ENCODE measurements around the gene FOXK1.
"Not testable (repeated sequence)": the region's sequence is repeated elsewhere in the genome, so short reads cannot be mapped to it uniquely, and the experiment has no call there.

Gene FOXK1

GRCh38 chr7:4787947-4788626, 106.0 kb downstream of the FOXK1 start:
- no peaks in the 10 kb centered on the region; the same call in 1 of the 2 replicates for H3K4me1 ChIP-seq (ENCODE audit: insufficient read depth, low read length)
- H3K9ac ChIP-seq (ENCODE audit: low read depth, low read length), result no peak overlapping the region
- H3K36me3 ChIP-seq (ENCODE audit: insufficient read depth, low read length), result no peaks in the 10 kb centered on the region; the same call in 1 of the 2 replicates
- no peaks in the 10 kb centered on the region for H3K9me3 ChIP-seq (ENCODE audit: control insufficient read depth, insufficient read depth, low read length)

GRCh38 chr7:4788627-4789189, 106.6 kb downstream of the FOXK1 start:
- H3K9ac ChIP-seq (ENCODE audit: low read depth, low read length), result no peak overlapping the region
- H3K4me1 ChIP-seq (ENCODE audit: insufficient read depth, low read length), result no peaks in the 10 kb centered on the region; the same call in 1 of the 2 replicates
- no peaks in the 10 kb centered on the region for H3K9me3 ChIP-seq (ENCODE audit: control insufficient read depth, insufficient read depth, low read length)
- H3K36me3 ChIP-seq (ENCODE audit: insufficient read depth, low read length), result no peaks in the 10 kb centered on the region

GRCh38 chr7:4789194-4790077, 107.3 kb downstream of the FOXK1 start:
- H3K9me3 ChIP-seq (ENCODE audit: control insufficient read depth, insufficient read depth, low read length), result no peaks in the 10 kb centered on the region
- H3K9ac ChIP-seq (ENCODE audit: low read depth, low read length), result no peak overlapping the region
- no peaks in the 10 kb centered on the region; the same call in 1 of the 2 replicates for H3K4me1 ChIP-seq (ENCODE audit: insufficient read depth, low read length)
- no peaks in the 10 kb centered on the region for H3K36me3 ChIP-seq (ENCODE audit: insufficient read depth, low read length)

- H3K36me3 ChIP-seq (ENCODE audit: insufficient read depth, low read length), result no peaks in the 10 kb centered on the region
- no peaks in the 10 kb centered on the region; the same call in 1 of the 2 replicates for H3K4me1 ChIP-seq (ENCODE audit: insufficient read depth, low read length)
- H3K9ac ChIP-seq (ENCODE audit: low read depth, low read length), result no peak overlapping the region
- H3K9me3 ChIP-seq (ENCODE audit: control insufficient read depth, insufficient read depth, low read length), result no peaks in the 10 kb centered on the region
Measured at GRCh38 chr7:4790078-4790465, 108.0 kb downstream of the FOXK1 start.

- no peak overlapping the region for H3K9ac ChIP-seq (ENCODE audit: low read depth, low read length)
- H3K36me3 ChIP-seq (ENCODE audit: insufficient read depth, low read length), result no peaks in the 10 kb centered on the region
Measured at GRCh38 chr7:4790516-4790991, 108.5 kb downstream of the FOXK1 start.

GRCh38 chr7:4791101-4791737, 109.1 kb downstream of the FOXK1 start:
- Histone ChIP-seq H3K4me1 (ENCODE audit: insufficient read depth, low read length) (no peaks in the 10 kb centered on the region; the same call in 1 of the 2 replicates), H3K9ac (ENCODE audit: low read depth, low read length) (no peak overlapping the region), H3K36me3 (ENCODE audit: insufficient read depth, low read length) (no peaks in the 10 kb centered on the region; the same call in 1 of the 2 replicates), H3K9me3 (ENCODE audit: control insufficient read depth, insufficient read depth, low read length) (no peaks in the 10 kb centered on the region)

More at GRCh38 chr7:4790516-4790991, 108.5 kb downstream of the FOXK1 start:
- no peaks in the 10 kb centered on the region for H3K9me3 ChIP-seq (ENCODE audit: control insufficient read depth, insufficient read depth, low read length)
- no peaks in the 10 kb centered on the region; the same call in 1 of the 2 replicates for H3K4me1 ChIP-seq (ENCODE audit: insufficient read depth, low read length)

GRCh38 chr7:4791738-4792536, 109.8 kb downstream of the FOXK1 start:
- H3K36me3 ChIP-seq (ENCODE audit: insufficient read depth, low read length), result no peaks in the 10 kb centered on the region; the same call in 1 of the 2 replicates

GRCh38 chr7:4792537-4793126, 110.5 kb downstream of the FOXK1 start:
- H3K4me1 ChIP-seq (ENCODE audit: insufficient read depth, low read length), result no peaks in the 10 kb centered on the region; the same call in 1 of the 2 replicates
- H3K9ac ChIP-seq (ENCODE audit: low read depth, low read length), result peak overlapping the region; percentile 51; the same call in 1 of the 2 replicates
- H3K9me3 ChIP-seq (ENCODE audit: control insufficient read depth, insufficient read depth, low read length), result no peaks in the 10 kb centered on the region
- H3K36me3 ChIP-seq (ENCODE audit: insufficient read depth, low read length), result no peaks in the 10 kb centered on the region; the same call in 1 of the 2 replicates

More at GRCh38 chr7:4791738-4792536, 109.8 kb downstream of the FOXK1 start:
- Histone ChIP-seq H3K9me3 (ENCODE audit: control insufficient read depth, insufficient read depth, low read length) (no peaks in the 10 kb centered on the region), H3K4me1 (ENCODE audit: insufficient read depth, low read length) (no peaks in the 10 kb centered on the region; the same call in 1 of the 2 replicates), H3K9ac (ENCODE audit: low read depth, low read length) (peak overlapping the region; percentile 51; the same call in 1 of the 2 replicates)

GRCh38 chr7:4793385-4793993, 111.4 kb downstream of the FOXK1 start:
- not testable (repeated sequence) for H3K36me3 ChIP-seq (ENCODE audit: insufficient read depth, low read length)

GRCh38 chr7:4794171-4794570, 112.1 kb downstream of the FOXK1 start:
- H3K9ac ChIP-seq (ENCODE audit: low read depth, low read length); H3K4me1 ChIP-seq (ENCODE audit: insufficient read depth, low read length); H3K9me3 ChIP-seq (ENCODE audit: control insufficient read depth, insufficient read depth, low read length); H3K36me3 ChIP-seq (ENCODE audit: insufficient read depth, low read length): not testable (repeated sequence)

More at GRCh38 chr7:4793385-4793993, 111.4 kb downstream of the FOXK1 start:
- not testable (repeated sequence) for H3K4me1 ChIP-seq (ENCODE audit: insufficient read depth, low read length); H3K9ac ChIP-seq (ENCODE audit: low read depth, low read length); H3K9me3 ChIP-seq (ENCODE audit: control insufficient read depth, insufficient read depth, low read length)

GRCh38 chr7:4794591-4795350, 112.7 kb downstream of the FOXK1 start:
- no peaks in the 10 kb centered on the region; the same call in 1 of the 2 replicates for H3K36me3 ChIP-seq (ENCODE audit: insufficient read depth, low read length)
- no peaks in the 10 kb centered on the region; the same call in 1 of the 2 replicates for H3K4me1 ChIP-seq (ENCODE audit: insufficient read depth, low read length)
- no peaks in the 10 kb centered on the region for H3K9me3 ChIP-seq (ENCODE audit: control insufficient read depth, insufficient read depth, low read length)
- no peak overlapping the region for H3K9ac ChIP-seq (ENCODE audit: low read depth, low read length)

- Histone ChIP-seq H3K36me3 (ENCODE audit: insufficient read depth, low read length) (no peaks in the 10 kb centered on the region; the same call in 1 of the 2 replicates), H3K9ac (ENCODE audit: low read depth, low read length) (no peak overlapping the region), H3K4me1 (ENCODE audit: insufficient read depth, low read length) (no peaks in the 10 kb centered on the region; the same call in 1 of the 2 replicates), H3K9me3 (ENCODE audit: control insufficient read depth, insufficient read depth, low read length) (no peaks in the 10 kb centered on the region)
Measured at GRCh38 chr7:4796453-4796852, 114.4 kb downstream of the FOXK1 start.
